ENCODE data around the gene NAP1L5.

NAP1L5 gene

GRCh38 chr4:88697588-88698329 lies at the start of gene NAP1L5:
TSS of gene NAP1L5 (minus strand) at chr4:88697829. CDS start at chr4:88697754, 75 bp downstream.
- DNase-seq (ENCODE audit: low read depth) = peak; percentile 63

- DNase-seq (ENCODE audit: low read depth) = no peak
Measured at GRCh38 chr4:88747351-88747750, 49.7 kb upstream of the NAP1L5 start.

- no peak for DNase-seq (ENCODE audit: low read depth)
Measured at GRCh38 chr4:88746206-88746605, 48.6 kb upstream of the NAP1L5 start.

GRCh38 chr4:88745581-88746163 lies 48.0 kb upstream of the NAP1L5 start:
- no peak for DNase-seq (ENCODE audit: low read depth)

GRCh38 chr4:88745175-88745574 lies 47.5 kb upstream of the NAP1L5 start:
- DNase-seq (ENCODE audit: low read depth) = no peak

GRCh38 chr4:88744609-88745008 lies 47.0 kb upstream of the NAP1L5 start:
- DNase-seq (ENCODE audit: low read depth) = no peak

GRCh38 chr4:88743696-88744095 lies 46.1 kb upstream of the NAP1L5 start:
- peak; percentile 80 for DNase-seq (ENCODE audit: low read depth)

- DNase-seq (ENCODE audit: low read depth) = peak; percentile 60
Measured at GRCh38 chr4:88742561-88742960, 44.9 kb upstream of the NAP1L5 start.

- DNase-seq (ENCODE audit: low read depth) = no peak
Measured at GRCh38 chr4:88738180-88738579, 40.6 kb upstream of the NAP1L5 start.

GRCh38 chr4:88737307-88737941 lies 39.8 kb upstream of the NAP1L5 start:
- no peak for DNase-seq (ENCODE audit: low read depth)

GRCh38 chr4:88736264-88736663 lies 38.6 kb upstream of the NAP1L5 start:
- no peak for DNase-seq (ENCODE audit: low read depth)

GRCh38 chr4:88735564-88735963 lies 37.9 kb upstream of the NAP1L5 start:
- DNase-seq (ENCODE audit: low read depth) = no peak

- DNase-seq (ENCODE audit: low read depth) = peak; percentile 6
Measured at GRCh38 chr4:88734403-88734949, 36.8 kb upstream of the NAP1L5 start.

- no peak for DNase-seq (ENCODE audit: low read depth)
Measured at GRCh38 chr4:88732714-88733368, 35.2 kb upstream of the NAP1L5 start.

GRCh38 chr4:88731381-88731780 lies 33.8 kb upstream of the NAP1L5 start:
- no peak for DNase-seq (ENCODE audit: low read depth)

GRCh38 chr4:88730811-88731210 lies 33.2 kb upstream of the NAP1L5 start:
- DNase-seq (ENCODE audit: low read depth) = no peak

GRCh38 chr4:88729146-88729760 lies 31.6 kb upstream of the NAP1L5 start:
- DNase-seq (ENCODE audit: low read depth) = no peak

GRCh38 chr4:88728146-88728545 lies 30.5 kb upstream of the NAP1L5 start:
- no peak for DNase-seq (ENCODE audit: low read depth)

GRCh38 chr4:88725986-88726385 lies 28.4 kb upstream of the NAP1L5 start:
- peak; percentile 31 for DNase-seq (ENCODE audit: low read depth)

- no peak for DNase-seq (ENCODE audit: low read depth)
Measured at GRCh38 chr4:88725143-88725542, 27.5 kb upstream of the NAP1L5 start.

GRCh38 chr4:88724406-88724805 lies 26.8 kb upstream of the NAP1L5 start:
- DNase-seq (ENCODE audit: low read depth) = no peak

- DNase-seq (ENCODE audit: low read depth) = no peak
Measured at GRCh38 chr4:88722828-88723227, 25.2 kb upstream of the NAP1L5 start.
